HuH-7 (cell line): ENCODE measurements around the gene CAPN15.
"Not testable (repeated sequence)": the region's sequence is repeated elsewhere in the genome, so short reads cannot be mapped to it uniquely, and the experiment has no call there.

Source experiments
- DNase-seq: peaks from one replicate; pipeline ENCODE4 v3.0.0; 2011; ENCODE audit warnings: low spot score

CAPN15 gene

DNA sequence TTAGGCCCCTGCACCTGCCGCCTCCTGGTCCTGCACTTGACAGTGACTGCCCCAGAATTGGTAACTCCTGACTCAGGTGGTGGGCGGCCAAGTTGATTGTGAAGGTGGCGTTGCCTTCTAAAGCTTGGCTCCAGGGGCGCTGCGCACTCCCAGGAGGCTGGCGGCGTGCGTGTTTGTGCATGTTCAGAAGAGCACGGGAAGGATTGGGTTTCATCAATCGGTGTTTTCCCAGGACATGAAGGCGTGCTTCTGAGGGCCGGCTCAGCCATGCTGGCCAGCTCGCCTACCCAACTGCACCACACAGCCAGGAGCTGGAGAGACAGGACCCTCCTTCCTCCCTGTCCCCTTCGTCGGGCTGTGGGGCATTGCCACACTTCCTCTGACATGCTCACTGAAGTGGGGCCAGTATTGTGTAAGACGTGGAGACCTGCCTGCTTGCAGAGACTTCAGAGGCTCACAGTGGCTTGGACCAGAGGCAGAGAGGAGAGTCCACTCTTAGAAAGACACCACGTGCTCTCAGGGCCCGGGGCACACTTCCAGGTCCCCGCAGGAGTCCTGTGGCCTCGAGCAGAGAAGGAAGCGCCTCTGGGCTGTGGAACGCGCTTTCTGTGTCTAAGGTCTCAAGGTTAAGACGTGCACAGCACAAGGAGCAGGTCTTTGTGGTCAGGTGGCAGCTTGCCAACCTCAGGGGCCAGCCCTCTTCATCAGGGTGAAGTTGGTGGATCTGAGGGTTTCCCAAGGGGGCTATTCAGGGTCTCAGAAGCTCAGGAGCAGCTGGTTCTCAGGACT lies 65.2 kb downstream of the CAPN15 start:
- no peak for DNase-seq

DNA sequence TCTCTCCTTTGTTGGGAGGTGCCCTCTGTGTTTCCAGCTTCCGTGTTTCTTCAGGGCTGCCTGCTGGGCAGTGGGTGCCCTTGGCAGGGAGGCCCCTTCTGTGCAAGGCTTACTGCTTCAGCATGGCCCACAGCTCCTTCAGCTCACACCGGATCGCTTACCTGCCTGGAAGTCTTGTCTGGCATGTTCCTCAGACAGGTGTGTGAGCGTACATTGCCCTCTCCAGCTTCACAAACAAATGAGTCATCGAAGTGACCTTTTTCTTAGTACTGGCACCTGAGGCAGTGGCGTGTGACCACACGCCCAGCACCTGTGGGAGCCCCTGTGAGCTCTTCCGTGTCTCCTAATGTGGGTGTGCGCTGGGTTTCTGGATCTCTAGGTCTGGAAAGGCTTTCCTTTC lies 65.9 kb downstream of the CAPN15 start:
- no peak for DNase-seq

DNA sequence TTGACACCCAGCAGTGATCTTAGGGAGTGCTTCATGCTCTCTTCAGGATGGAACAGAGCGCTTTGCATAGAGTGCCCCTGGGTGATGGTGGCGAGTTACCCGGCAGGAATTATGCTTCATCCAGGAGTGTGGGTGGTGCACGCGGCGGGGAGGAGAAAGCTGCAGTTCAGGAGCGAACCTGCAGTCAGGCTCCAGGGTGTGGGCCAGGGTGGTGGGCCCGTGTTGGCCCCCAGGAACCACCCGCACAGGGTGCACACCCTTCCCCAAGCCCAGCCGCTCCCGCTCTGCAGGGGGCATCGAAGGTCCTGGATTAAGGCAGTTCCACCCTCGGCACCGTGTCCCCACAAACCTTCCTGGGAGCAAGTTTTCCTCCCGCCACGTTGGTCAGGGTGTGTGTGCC lies 66.3 kb downstream of the CAPN15 start:
- DNase-seq, result no peak

DNA sequence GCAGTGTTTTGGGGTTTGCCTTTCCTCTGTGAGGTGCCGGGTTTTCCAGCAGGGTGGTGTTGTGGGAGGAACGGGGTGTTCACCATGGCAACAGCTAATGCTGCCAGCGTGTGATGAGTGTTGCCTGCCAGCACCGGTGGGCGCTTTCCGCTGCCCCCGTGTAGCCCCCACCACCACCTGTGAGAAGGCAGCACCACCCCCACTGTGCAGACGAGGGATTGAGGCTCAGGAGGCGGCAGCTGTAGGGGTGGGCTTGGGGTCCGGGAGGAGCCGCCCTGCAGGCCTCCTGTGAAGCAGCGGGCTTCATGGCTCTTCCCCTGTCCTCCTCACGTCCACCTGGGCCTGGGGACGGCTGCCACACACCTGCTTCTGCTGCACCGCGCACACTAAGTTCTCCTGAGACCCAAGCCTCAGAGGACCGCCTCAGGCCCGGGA lies 67.6 kb downstream of the CAPN15 start:
- no peak for DNase-seq

DNA sequence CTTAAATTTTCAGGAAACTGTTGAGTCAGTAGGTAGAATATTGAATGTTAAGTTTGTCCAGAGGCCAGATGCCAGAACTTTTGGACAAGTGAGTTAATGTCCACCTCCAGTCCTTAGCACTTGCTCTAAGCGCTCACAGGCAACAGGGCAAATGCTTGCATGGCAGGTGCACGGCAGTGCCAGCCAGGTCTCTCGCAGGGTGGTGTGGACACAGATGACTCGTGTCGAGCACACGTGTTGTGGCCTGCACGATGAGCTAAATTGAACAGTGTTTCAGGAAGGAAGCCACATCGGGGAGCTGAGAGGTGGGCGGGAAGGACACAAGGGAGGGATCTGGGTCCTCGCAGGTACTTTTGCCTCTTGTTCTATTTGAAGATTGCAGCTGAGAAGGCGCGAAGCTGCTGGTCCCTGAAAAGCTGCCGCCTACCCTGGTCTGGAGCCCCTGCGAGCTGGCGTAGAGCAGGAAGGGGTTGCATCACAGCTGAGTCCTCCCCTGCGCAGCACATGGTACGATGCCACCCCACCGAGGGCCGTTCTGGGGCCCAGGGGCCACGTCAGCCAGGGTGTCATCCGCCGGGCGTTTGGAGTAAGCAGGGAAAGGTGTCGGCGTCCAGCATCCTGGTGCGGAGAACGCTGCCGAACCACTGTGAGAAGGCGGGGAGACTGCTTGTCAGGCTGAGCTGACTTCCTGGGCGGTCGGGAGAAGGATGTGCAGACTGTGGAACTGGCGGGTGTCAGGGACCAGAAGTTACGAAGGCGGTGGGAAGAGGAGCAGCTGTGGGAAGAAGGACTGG lies 68.6 kb downstream of the CAPN15 start:
- no peak for DNase-seq

DNA sequence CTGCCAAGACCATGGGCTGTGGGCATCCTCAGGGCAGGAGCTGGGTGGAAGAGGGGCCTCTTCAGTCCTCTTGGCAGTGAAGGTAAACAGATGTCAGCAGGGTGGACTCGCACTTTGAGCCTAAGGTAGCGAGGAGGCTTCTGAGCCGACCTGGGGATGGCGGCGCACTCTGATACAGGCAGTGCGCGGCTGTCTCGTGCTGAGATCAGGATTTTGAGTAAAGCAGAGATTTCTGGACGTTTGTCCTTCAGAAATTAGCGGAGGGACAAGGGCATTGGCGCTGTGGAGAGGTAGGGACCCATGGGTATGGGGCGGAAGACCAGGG lies 69.2 kb downstream of the CAPN15 start:
- DNase-seq, result no peak

DNA sequence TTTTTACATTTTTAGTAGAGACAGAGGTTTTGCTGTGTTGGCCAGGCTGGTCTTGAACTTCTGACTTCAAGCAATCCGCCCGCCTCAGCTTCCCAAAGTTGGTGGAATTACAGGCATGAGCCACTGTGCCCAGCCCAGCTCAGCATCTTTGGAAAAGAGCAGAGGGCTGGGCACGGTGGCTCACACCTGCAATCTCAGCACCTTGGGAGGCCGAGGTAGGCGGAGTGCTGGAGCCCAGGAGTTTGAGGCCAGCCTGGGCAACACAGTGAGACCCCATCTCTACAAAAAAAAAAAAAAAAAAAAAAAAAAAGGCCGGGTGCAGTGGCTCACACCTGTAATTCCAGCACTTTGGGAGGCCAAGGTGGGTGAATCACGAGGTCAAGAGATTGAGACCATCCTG lies 70.1 kb downstream of the CAPN15 start:
- DNase-seq, result not testable (repeated sequence)

DNA sequence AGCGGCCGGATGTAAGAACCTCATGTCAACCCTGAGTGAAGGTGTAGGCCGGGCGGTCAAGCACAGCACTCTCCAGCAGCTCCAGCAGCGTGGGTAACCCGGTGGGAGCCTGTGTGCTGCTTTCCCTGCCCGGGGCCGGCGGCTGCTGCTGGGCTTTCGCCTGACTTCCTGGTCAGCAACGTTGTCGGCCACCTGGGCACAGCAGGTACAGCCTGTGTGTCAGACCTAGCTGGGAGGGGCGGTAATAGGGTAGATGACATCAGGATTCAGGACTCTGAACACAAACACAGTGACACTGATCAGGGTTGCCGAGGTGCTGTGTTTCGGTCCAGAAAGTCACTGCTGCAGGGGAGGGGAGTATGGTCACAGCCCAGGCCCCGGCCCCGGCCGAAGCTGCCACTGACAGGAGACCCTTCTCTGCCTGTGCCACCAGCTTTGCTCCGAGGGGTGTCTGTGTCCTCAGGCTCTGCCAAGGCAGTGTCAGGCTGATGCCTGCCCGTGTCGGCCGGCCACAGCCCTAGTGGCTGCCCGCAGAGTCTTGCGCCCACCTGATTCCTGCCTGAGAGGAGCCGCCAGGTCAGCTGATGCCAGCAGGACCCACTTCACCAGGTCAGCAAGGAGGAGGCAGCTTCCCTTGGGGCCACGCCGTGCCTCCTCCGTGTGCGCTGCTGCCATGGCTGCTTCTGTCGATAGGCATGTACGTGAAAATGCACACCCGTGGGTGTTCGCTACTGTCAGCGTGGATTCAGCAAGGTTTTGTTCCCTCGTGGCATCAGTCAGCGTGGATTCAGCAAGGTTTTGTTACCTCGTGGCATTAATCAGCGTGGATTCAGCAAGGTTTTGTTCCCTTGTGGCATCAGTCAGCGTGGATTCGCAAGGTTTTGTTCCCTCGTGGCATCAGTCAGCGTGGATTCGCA lies 71.6 kb downstream of the CAPN15 start:
- DNase-seq, result no peak

DNA sequence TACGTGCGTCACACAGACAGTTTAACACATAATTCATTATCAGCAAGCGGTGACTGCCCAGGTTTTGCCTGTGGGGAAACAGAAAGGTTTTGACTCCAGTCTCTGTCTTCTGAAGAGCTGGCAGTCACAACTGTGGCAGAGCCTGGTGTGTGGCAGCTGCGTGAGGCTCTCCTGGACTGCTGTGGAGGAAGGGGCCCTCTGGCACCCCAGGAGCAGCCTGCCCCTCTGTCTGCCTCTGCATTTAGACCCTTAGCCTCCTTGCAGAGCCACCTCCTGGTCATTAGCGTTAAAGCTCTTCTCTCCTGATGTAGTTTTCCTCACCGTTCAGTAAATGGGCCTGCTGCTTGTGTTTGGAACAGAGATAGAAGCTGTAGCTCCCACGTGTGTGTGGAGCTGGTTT lies 73.3 kb downstream of the CAPN15 start:
- DNase-seq, result peak; percentile 39

DNA sequence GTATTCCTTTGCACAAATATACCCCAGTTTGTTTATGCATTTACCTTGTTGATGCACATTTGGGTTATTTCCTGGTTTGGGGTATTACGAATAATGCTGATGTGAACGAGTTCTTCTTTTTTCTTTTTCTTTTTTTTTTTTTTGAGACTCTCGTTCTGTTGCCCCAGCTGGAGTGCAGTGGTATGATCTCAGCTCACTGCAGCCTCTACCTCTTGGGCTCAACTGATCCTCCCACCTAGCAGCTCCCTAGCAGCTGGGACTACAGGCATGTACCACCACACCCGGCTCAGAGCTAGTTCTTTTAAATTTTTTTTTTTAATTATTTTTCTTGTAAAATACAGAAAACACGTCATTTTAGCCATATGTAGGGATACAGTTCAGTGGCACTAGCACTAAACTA lies 76.4 kb downstream of the CAPN15 start:
- no peak for DNase-seq
